ENCODE results near the gene AHRR. TPM values are rescaled to one million over a fixed set of nuclear protein-coding genes. Genes with fewer than 3 reads are reported as not detected.

AHRR gene
- total RNA-seq, 2 experiments from 2014 or later = 2.2 to 3.4 TPM

- intact Hi-C loops (cut with micrococcal nuclease; ENCODE audit: unreplicated experiment) = no loop called here
Measured at GRCh38 chr5:451587-452458, 130.3 kb downstream of the AHRR start.

GRCh38 chr5:452978-453710 lies 131.6 kb downstream of the AHRR start:
- Histone ChIP-seq H3K4me2 (ENCODE audit: low read length) (no peak overlapping the region), H3K27ac (ENCODE audit: low read depth, low read length, poor library complexity, severe bottlenecking) (no peak overlapping the region), H2AFZ (ENCODE audit: low read length) (no peak overlapping the region), H3K9me3 (ENCODE audit: low read length) (peaks cover 18% of the 10 kb centered on the region; the same call in 1 of the 2 replicates), H3K4me3 (ENCODE audit: low read depth, low read length, poor library complexity, severe bottlenecking) (no peak overlapping the region), H3K9me2 (ENCODE audit: insufficient read depth, low read length) (no peaks in the 10 kb centered on the region), H3K4me1 (ENCODE audit: insufficient read depth, low read length, poor library complexity, severe bottlenecking) (no peaks in the 10 kb centered on the region), H4K20me1 (ENCODE audit: insufficient read depth, low read length) (no peaks in the 10 kb centered on the region), H3K79me2 (ENCODE audit: insufficient read depth, low read depth, low read length) (peaks cover 4% of the 10 kb centered on the region; the same call in 1 of the 2 replicates), H3K36me3 (ENCODE audit: insufficient read depth, low read length) (peaks cover 96% of the 10 kb centered on the region)
- no peak for DNase-seq (ENCODE audit: low spot score)
- intact Hi-C loops (cut with micrococcal nuclease; ENCODE audit: unreplicated experiment) = no loop called here
- ChIA-PET CTCF (ENCODE audit: unreplicated experiment) (no interaction called here), POLR2A (no interaction called here)
- TF ChIP-seq EZH2phosphoT487 (IDR thresholded peaks at IDR 0.05; ENCODE audit: borderline replicate concordance, low read depth, low read length) = no peak
- no peak for TF ChIP-seq CTCF (conservative IDR thresholded peaks at IDR 0.05; ENCODE audit: low read length)
- BruUV-seq (replicated peaks) = no TSS peak

More at GRCh38 chr5:451587-452458, 130.3 kb downstream of the AHRR start:
- ChIA-PET POLR2A (interaction anchor here (0.6 to 0.7 kb wide), 2 partner anchors 55 to 262 kb away, joined by 3 read pairs; no protein-coding TSS in a partner anchor), CTCF (ENCODE audit: unreplicated experiment) (no interaction called here)
- Histone ChIP-seq H4K20me1 (ENCODE audit: insufficient read depth, low read length) (no peaks in the 10 kb centered on the region), H3K79me2 (ENCODE audit: insufficient read depth, low read depth, low read length) (peaks cover 4% of the 10 kb centered on the region; the same call in 1 of the 2 replicates), H3K9me2 (ENCODE audit: insufficient read depth, low read length) (no peaks in the 10 kb centered on the region), H3K4me3 (ENCODE audit: low read depth, low read length, poor library complexity, severe bottlenecking) (no peak overlapping the region), H3K36me3 (ENCODE audit: insufficient read depth, low read length) (peaks cover 96% of the 10 kb centered on the region), H3K27ac (ENCODE audit: low read depth, low read length, poor library complexity, severe bottlenecking) (no peak overlapping the region), H3K4me2 (ENCODE audit: low read length) (no peak overlapping the region), H3K4me1 (ENCODE audit: insufficient read depth, low read length, poor library complexity, severe bottlenecking) (no peaks in the 10 kb centered on the region), H3K9me3 (ENCODE audit: low read length) (peaks cover 18% of the 10 kb centered on the region; the same call in 1 of the 2 replicates), H2AFZ (ENCODE audit: low read length) (no peak overlapping the region)
- no TSS peak for BruUV-seq (replicated peaks)
- TF ChIP-seq EZH2phosphoT487 (IDR thresholded peaks at IDR 0.05; ENCODE audit: borderline replicate concordance, low read depth, low read length) (no peak), CTCF (conservative IDR thresholded peaks at IDR 0.05; ENCODE audit: low read length) (no peak)
- DNase-seq (ENCODE audit: low spot score) = no peak

Data from OCI-LY7 (cell line).